Measurements from ENCODE around the gene ZNF787. TPM values are rescaled to one million over a fixed set of nuclear protein-coding genes. Genes with fewer than 3 reads are reported as not detected.

The ZNF787 gene
- total RNA-seq, 2 experiments from 2014 or later, result 25.3 to 25.5 TPM

DNA sequence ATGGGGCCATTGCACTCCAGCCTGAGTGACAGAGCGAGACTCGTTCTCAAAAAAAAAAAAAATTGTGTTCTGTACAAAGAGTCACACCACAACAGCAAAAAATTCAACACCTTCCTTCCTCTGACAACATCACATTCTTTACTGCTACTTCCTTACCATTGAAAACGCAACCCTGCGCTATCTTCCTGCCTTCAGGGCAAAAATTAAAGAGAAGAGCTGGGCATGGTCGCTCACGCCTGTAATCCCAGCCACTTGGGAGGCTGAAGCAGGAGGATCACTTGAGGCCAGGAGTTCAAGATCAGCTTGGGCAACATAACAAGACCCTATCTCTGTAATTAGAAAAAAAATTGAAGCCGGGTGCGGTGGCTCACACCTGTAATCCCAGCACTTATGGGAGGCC lies 10.6 kb upstream of the ZNF787 start:
- DNase-seq, result no peak
- POLR2A ChIA-PET, result interaction anchor here (0.9 kb wide), 1 partner anchor 9 kb away, joined by 3 read pairs; no protein-coding TSS in a partner anchor
- Mint-ChIP-seq H3K27me3 (no peaks in the 10 kb centered on the region), H3K27ac (no peak overlapping the region), H3K9me3 (no peaks in the 10 kb centered on the region), H3K4me1 (ENCODE audit: low read depth) (no peaks in the 10 kb centered on the region), H3K4me3 (no peak overlapping the region), H3K36me3 (no peaks in the 10 kb centered on the region)
- intact Hi-C loops (cut with micrococcal nuclease), result no loop called here
- CTCF ChIA-PET, result no interaction called here

- ChIA-PET POLR2A (no interaction called here), CTCF (no interaction called here)
- no peaks in the 10 kb centered on the region for H3K27me3 Mint-ChIP-seq
- no peak for DNase-seq
- no peaks in the 10 kb centered on the region for H3K9me3 Mint-ChIP-seq
- no peaks in the 10 kb centered on the region for H3K4me1 Mint-ChIP-seq (ENCODE audit: low read depth)
- H3K36me3 Mint-ChIP-seq, result no peaks in the 10 kb centered on the region
- no peak overlapping the region for H3K27ac Mint-ChIP-seq
- H3K4me3 Mint-ChIP-seq, result no peak overlapping the region
- intact Hi-C loops (cut with micrococcal nuclease), result no loop called here
Measured at GRCh38 chr19:56130006-56130405, 8.9 kb upstream of the ZNF787 start.

GRCh38 chr19:56126983-56127780 lies 6.1 kb upstream of the ZNF787 start:
- no peaks in the 10 kb centered on the region for H3K36me3 Mint-ChIP-seq
- ChIA-PET CTCF (no interaction called here), POLR2A (no interaction called here)
- no peak overlapping the region for H3K4me3 Mint-ChIP-seq
- H3K27me3 Mint-ChIP-seq, result no peaks in the 10 kb centered on the region
- intact Hi-C loops (cut with micrococcal nuclease), result no loop called here
- DNase-seq, result no peak
- H3K27ac Mint-ChIP-seq, result no peak overlapping the region
- H3K4me1 Mint-ChIP-seq (ENCODE audit: low read depth), result peaks cover 4% of the 10 kb centered on the region
- H3K9me3 Mint-ChIP-seq, result no peaks in the 10 kb centered on the region

DNA sequence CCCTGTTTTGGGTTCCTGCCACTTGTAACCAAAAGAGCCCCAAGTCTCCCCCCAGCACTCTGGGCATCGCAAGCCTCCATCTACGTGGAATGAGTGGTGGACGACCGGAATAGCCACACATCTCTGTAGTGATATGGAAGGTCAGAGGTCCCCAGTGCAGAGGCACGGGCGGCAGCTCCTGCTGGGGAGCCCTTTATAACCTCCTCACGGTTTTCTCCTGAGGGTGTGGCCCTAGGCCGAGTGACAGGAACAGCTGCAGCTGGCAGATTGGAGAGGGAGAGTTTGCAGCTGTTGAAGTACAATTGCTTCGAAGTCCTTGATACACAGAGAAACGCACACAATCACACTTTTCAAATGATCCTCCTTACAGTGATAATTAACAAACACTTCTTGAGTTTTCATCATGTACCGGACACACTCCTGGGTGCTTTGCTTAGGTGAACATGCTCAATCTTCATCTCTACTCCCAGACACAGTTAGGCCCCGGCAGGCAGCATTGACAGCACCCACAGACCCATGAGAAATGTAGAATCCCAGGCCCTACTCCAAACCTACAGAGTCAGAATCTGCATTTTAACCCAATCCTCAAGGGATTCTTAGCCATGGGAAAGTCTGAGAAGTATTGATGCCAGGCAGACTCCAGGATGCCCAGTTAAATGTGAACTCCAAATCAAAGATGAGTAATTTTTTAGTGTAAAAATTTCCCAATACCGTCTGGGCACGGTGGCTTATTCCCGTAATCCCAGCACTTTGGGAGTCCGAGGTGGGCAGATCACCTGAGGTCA lies 4.9 kb upstream of the ZNF787 start:
- no peak overlapping the region for H3K27ac Mint-ChIP-seq
- H3K9me3 Mint-ChIP-seq, result no peaks in the 10 kb centered on the region
- H3K4me1 Mint-ChIP-seq (ENCODE audit: low read depth), result peaks cover 9% of the 10 kb centered on the region
- no peak for DNase-seq
- H3K36me3 Mint-ChIP-seq, result no peaks in the 10 kb centered on the region
- CTCF ChIA-PET, result no interaction called here
- intact Hi-C loops (cut with micrococcal nuclease), result no loop called here
- POLR2A ChIA-PET, result no interaction called here
- H3K4me3 Mint-ChIP-seq, result no peak overlapping the region
- no peaks in the 10 kb centered on the region for H3K27me3 Mint-ChIP-seq

DNA sequence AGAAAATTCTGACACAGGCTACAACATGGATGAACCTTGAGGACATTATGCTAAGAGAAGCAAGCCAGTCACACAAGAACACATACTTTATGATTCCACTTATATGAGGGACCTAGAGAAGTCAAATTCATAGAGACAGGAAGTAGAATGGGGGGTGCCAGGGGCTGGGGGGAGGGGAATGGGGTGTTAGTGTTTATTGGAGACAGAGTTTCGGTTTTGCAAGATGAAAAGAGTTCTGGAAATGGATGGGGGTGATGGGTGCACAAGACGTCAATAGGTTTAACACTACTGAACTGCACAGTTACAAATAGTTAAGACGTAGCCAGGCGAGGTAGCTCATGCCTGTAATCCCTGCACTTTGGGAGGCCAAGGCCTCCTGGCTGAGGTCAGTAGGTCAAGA lies 3.5 kb upstream of the ZNF787 start:
- no peaks in the 10 kb centered on the region for H3K27me3 Mint-ChIP-seq
- H3K36me3 Mint-ChIP-seq, result no peaks in the 10 kb centered on the region
- ChIA-PET POLR2A (interaction anchor here (0.9 kb wide), 1 partner anchor 10 kb away, joined by 3 read pairs; no protein-coding TSS in a partner anchor), CTCF (interaction anchor here (1.1 kb wide), 1 partner anchor 129 kb away, joined by 3 read pairs; no protein-coding TSS in a partner anchor)
- H3K4me3 Mint-ChIP-seq, result no peak overlapping the region
- intact Hi-C loops (cut with micrococcal nuclease), result no loop called here
- no peak for DNase-seq
- H3K4me1 Mint-ChIP-seq (ENCODE audit: low read depth), result peaks cover 17% of the 10 kb centered on the region
- H3K9me3 Mint-ChIP-seq, result no peaks in the 10 kb centered on the region
- peak overlapping the region; percentile 20 for H3K27ac Mint-ChIP-seq

GRCh38 chr19:56123266-56123891 lies 2.3 kb upstream of the ZNF787 start:
- intact Hi-C loops (cut with micrococcal nuclease), result no loop called here
- CTCF ChIA-PET, result interaction anchor here (1.3 kb wide), 1 partner anchor 42 kb away, joined by 3 read pairs; no protein-coding TSS in a partner anchor

GRCh38 chr19:56120371-56121179 lies 520 bp downstream of the ZNF787 start:
- Mint-ChIP-seq H3K4me1 (ENCODE audit: low read depth) (peaks cover 39% of the 10 kb centered on the region), H3K36me3 (no peaks in the 10 kb centered on the region), H3K27me3 (no peaks in the 10 kb centered on the region), H3K27ac (peak overlapping the region; percentile 91), H3K9me3 (no peaks in the 10 kb centered on the region), H3K4me3 (peak overlapping the region; percentile 85)
- DNase-seq, result peak; percentile 85
- intact Hi-C loops (cut with micrococcal nuclease), result loop anchor here (1.0 to 2.0 kb wide), 4 partner anchors 20 to 644 kb away; partner anchors contain the start of gene ZNF628
- ChIA-PET POLR2A (interaction anchor here (0.9 to 1.5 kb wide), 5 partner anchors 13 to 194 kb away, joined by 3 to 11 read pairs (median 4); partner anchors contain the start of genes ZNF444 and ZSCAN5A), CTCF (interaction anchor here (0.8 to 1.6 kb wide), 3 partner anchors 15 to 40 kb away, joined by 3 to 6 read pairs (median 4); no protein-coding TSS in a partner anchor)

More at GRCh38 chr19:56123266-56123891, 2.3 kb upstream of the ZNF787 start:
- H3K4me1 Mint-ChIP-seq (ENCODE audit: low read depth), result peaks cover 27% of the 10 kb centered on the region
- no peaks in the 10 kb centered on the region for H3K27me3 Mint-ChIP-seq
- peak overlapping the region; percentile 38 for H3K27ac Mint-ChIP-seq
- DNase-seq, result no peak
- no peaks in the 10 kb centered on the region for H3K36me3 Mint-ChIP-seq
- no peaks in the 10 kb centered on the region for H3K9me3 Mint-ChIP-seq
- POLR2A ChIA-PET, result interaction anchor here (1.3 kb wide), 1 partner anchor 9 kb away, joined by 3 read pairs; no protein-coding TSS in a partner anchor
- no peak overlapping the region for H3K4me3 Mint-ChIP-seq

- H3K36me3 Mint-ChIP-seq, result no peaks in the 10 kb centered on the region
- intact Hi-C loops (cut with micrococcal nuclease), result loop anchor here (2.0 kb wide), 1 partner anchor 643 kb away; the partner anchor contains the start of gene ZNF628
Measured at GRCh38 chr19:56120002-56120370, 1.1 kb downstream of the ZNF787 start.

GRCh38 chr19:56119582-56119978 lies 1.5 kb downstream of the ZNF787 start:
- DNase-seq, result no peak
- Mint-ChIP-seq H3K4me1 (ENCODE audit: low read depth) (peaks cover 43% of the 10 kb centered on the region), H3K9me3 (no peaks in the 10 kb centered on the region), H3K4me3 (peak overlapping the region; percentile 85), H3K36me3 (peaks cover 3% of the 10 kb centered on the region), H3K27ac (peak overlapping the region; percentile 91), H3K27me3 (no peaks in the 10 kb centered on the region)
- intact Hi-C loops (cut with micrococcal nuclease), result no loop called here
- ChIA-PET CTCF (interaction anchor here (1.6 kb wide), 1 partner anchor 14 kb away, joined by 6 read pairs; no protein-coding TSS in a partner anchor), POLR2A (no interaction called here)

More at GRCh38 chr19:56120002-56120370, 1.1 kb downstream of the ZNF787 start:
- Mint-ChIP-seq H3K4me1 (ENCODE audit: low read depth) (peaks cover 40% of the 10 kb centered on the region), H3K4me3 (peak overlapping the region; percentile 85), H3K27ac (peak overlapping the region; percentile 91), H3K27me3 (no peaks in the 10 kb centered on the region), H3K9me3 (no peaks in the 10 kb centered on the region)
- ChIA-PET POLR2A (no interaction called here), CTCF (interaction anchor here (1.6 kb wide), 2 partner anchors 14 to 39 kb away, joined by 4 to 6 read pairs; no protein-coding TSS in a partner anchor)
- DNase-seq, result no peak

GRCh38 chr19:56118666-56119581 lies 2.2 kb downstream of the ZNF787 start:
- POLR2A ChIA-PET, result no interaction called here

More at GRCh38 chr19:56118666-56119581, 2.2 kb downstream of the ZNF787 start:
- no peak for DNase-seq
- intact Hi-C loops (cut with micrococcal nuclease), result no loop called here
- H3K27me3 Mint-ChIP-seq, result no peaks in the 10 kb centered on the region
- H3K4me3 Mint-ChIP-seq, result peak overlapping the region; percentile 85
- CTCF ChIA-PET, result interaction anchor here (1.6 kb wide), 1 partner anchor 13 kb away, joined by 6 read pairs; no protein-coding TSS in a partner anchor
- peak overlapping the region; percentile 91 for H3K27ac Mint-ChIP-seq
- H3K4me1 Mint-ChIP-seq (ENCODE audit: low read depth), result peaks cover 44% of the 10 kb centered on the region
- H3K9me3 Mint-ChIP-seq, result no peaks in the 10 kb centered on the region
- H3K36me3 Mint-ChIP-seq, result peaks cover 3% of the 10 kb centered on the region
